MG63 (cell line): ENCODE results near the gene SORCS2. TPM values are rescaled to one million over a fixed set of nuclear protein-coding genes. Genes with fewer than 3 reads are reported as not detected.

Source experiments
- DNase-seq: peaks from one replicate; pipeline ENCODE4 v3.0.0-alpha.2; 2020
- H3K27me3 ChIP-seq: fragments of 250-450 bp; sonication (Bioruptor Pico); 2 replicates; pipeline ENCODE4 v1.5.1; 2020; ENCODE audit warnings: mild to moderate bottlenecking, moderate library complexity
- H3K36me3 ChIP-seq: fragments of 250-450 bp; sonication (Bioruptor Pico); 2 replicates; pipeline ENCODE4 v1.5.1; 2020; ENCODE audit warnings: mild to moderate bottlenecking, moderate library complexity
- H3K4me3 ChIP-seq: fragments of 250-450 bp; sonication (Bioruptor Pico); 2 replicates; pipeline ENCODE4 v1.5.1; 2020; ENCODE audit warnings: mild to moderate bottlenecking, moderate library complexity
- H3K9me3 ChIP-seq: fragments of 250-450 bp; sonication (Bioruptor Pico); 2 replicates; pipeline ENCODE4 v1.5.1; 2020; ENCODE audit warnings: mild to moderate bottlenecking, moderate library complexity
- total RNA-seq: library from RNA; depleted of rRNA; stranded (reverse); fragments of >200 nt; shearing (Covaris generic); gene quantifications from 2 replicates; pipeline ENCODE4 v1.2.3, GENCODE V29; 2014; ENCODE audit warnings: low replicate concordance

Gene SORCS2
- total RNA-seq, 1 experiment from 2014 or later, result 1.5 TPM

DNA sequence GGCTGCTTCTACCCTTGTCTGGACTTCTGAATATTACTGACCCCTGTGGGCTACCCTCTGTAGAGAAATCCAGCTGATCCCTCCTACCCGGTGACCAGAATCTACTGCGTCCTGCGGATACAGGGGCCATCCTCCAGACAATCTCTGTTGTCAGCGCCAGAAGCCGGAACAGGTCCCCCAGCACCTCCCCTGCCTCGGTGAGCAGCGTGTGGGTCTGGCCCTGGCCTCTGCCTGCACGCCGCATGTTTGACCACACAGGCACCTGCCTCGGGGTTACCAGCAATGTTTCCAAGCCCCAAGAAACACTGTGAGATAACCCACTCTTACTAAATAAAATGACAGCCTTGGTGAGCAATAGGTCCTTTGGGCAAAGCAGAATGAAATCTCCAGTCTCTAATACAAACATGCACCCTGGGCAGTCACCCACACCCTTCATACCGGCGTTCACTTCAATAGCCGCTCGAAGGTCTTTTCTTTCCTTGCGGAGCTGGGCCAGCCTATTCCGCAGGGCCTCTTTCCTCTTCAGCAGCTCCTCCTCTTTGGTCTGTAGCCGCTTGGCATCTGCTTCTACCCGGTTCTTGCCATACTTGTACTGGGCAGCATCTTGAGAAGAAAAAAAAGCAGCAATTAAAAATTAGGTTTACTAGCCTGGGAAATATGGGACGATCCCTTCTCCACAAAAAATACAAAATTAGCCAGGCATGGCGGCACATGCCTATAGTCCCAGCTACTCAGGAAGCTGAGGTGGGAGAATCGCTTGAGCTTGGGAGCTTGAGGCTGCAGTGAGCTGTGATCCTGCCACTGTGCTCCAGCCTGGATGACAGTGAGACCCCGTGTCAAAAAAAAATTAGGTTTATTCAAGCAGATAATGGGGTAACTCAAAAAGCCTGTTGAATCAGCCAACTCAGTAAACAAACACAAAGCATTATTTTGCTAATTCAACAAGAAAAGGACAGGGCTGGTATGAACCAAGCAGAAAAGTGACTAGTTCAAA is 582.3 kb downstream of the SORCS2 start:
- Histone ChIP-seq H3K9me3 (no peaks in the 10 kb centered on the region), H3K36me3 (peaks cover 18% of the 10 kb centered on the region), H3K4me3 (no peak overlapping the region), H3K27me3 (no peaks in the 10 kb centered on the region)
- no peak for DNase-seq

- DNase-seq, result no peak
- Histone ChIP-seq H3K27me3 (no peaks in the 10 kb centered on the region), H3K36me3 (peaks cover 18% of the 10 kb centered on the region), H3K9me3 (no peaks in the 10 kb centered on the region), H3K4me3 (no peak overlapping the region)
These were observed 583.1 kb downstream of the SORCS2 start for GRCh38 chr4:7775396-7775795.

GRCh38 chr4:7777017-7777710 is 584.8 kb downstream of the SORCS2 start:
- Histone ChIP-seq H3K9me3 (no peaks in the 10 kb centered on the region), H3K36me3 (peaks cover 27% of the 10 kb centered on the region)
- DNase-seq, result no peak

GRCh38 chr4:7777871-7778509 is 585.7 kb downstream of the SORCS2 start:
- H3K9me3 ChIP-seq, result no peaks in the 10 kb centered on the region
- no peak overlapping the region for H3K4me3 ChIP-seq
- no peaks in the 10 kb centered on the region for H3K27me3 ChIP-seq
- peaks cover 28% of the 10 kb centered on the region for H3K36me3 ChIP-seq
- no peak for DNase-seq

More at GRCh38 chr4:7777017-7777710, 584.8 kb downstream of the SORCS2 start:
- no peak overlapping the region for H3K4me3 ChIP-seq
- no peaks in the 10 kb centered on the region for H3K27me3 ChIP-seq

DNA sequence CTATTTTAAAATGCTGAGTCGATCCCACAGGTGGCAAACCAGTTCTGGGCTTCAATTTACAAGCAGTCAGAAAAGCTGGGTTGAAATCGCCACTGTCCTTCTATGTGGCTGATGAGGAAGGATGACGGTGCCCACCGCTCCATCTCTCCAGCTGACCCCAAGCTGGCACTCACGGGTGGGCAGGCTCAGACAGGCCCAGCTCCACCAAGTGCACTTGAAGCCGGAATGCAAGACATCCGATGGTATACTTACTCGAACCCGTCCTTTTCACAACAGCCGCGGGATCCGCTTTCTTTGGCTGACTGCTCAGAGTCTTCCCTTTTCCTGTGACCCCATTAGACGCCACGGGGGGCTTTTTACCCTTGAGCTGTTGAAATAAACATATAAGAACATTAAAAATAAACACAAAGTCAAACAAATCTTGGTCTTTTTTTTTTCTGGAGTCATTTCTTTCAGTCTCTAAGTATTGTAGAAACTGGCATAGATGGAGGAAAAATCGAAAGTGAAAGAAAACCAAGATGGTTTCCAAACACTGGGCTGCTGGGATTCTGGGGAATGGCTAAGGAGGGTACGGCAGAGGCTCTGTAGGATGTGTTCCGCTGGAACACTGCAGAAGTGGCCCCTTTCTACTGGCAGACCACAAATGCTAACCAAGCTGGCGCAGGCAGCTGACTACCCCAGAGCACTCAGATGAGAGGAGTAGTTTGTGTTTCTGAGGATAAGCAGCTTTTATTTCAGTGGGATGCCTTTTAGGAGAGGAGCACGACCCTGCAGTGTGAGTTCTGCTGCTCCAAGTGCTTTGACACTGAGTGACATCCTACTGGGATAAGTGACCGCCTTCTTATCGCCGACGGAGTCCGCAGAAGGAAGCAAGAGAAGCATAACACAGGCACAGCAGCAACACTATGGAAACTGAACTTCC is 586.4 kb downstream of the SORCS2 start:
- no peak overlapping the region for H3K4me3 ChIP-seq
- no peak for DNase-seq
- no peaks in the 10 kb centered on the region for H3K9me3 ChIP-seq
- H3K36me3 ChIP-seq, result peaks cover 28% of the 10 kb centered on the region
- no peaks in the 10 kb centered on the region for H3K27me3 ChIP-seq

GRCh38 chr4:7779432-7779768 is 587.1 kb downstream of the SORCS2 start:
- DNase-seq, result no peak
- Histone ChIP-seq H3K27me3 (no peaks in the 10 kb centered on the region), H3K9me3 (no peaks in the 10 kb centered on the region), H3K36me3 (peaks cover 31% of the 10 kb centered on the region), H3K4me3 (no peak overlapping the region)

DNA sequence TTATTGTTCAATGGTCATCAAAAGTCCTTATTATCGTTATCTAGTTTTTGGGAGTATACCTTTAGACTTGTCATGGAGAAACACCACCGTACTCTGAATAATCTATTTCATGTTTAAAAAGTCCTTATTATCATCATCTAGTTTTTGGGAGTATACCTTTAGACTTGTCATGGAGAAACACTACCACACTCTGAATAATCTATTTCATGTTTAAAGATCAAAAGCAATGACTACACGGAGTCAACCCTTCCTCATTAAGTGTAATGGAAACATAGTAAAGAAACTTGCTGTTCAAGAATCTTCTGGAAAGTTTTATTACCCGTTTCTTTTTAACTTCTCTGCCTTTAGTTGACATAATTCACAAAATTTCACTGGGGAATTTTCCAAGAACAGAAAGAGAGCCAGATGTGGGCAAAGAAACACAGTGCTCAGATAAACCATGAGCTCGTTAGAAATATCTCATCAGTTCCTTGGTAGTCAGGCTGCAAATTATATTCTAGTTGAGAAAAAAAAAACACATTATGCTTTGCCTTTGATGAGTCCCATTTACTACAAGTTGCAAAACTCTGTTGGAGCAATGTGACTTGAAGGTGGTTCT is 588.5 kb downstream of the SORCS2 start:
- no peaks in the 10 kb centered on the region for H3K27me3 ChIP-seq
- H3K36me3 ChIP-seq, result peaks cover 34% of the 10 kb centered on the region
- DNase-seq, result no peak
- no peak overlapping the region for H3K4me3 ChIP-seq
- no peaks in the 10 kb centered on the region for H3K9me3 ChIP-seq

- H3K36me3 ChIP-seq, result peaks cover 34% of the 10 kb centered on the region
- H3K4me3 ChIP-seq, result no peak overlapping the region
- DNase-seq, result no peak
These were observed 589.0 kb downstream of the SORCS2 start for GRCh38 chr4:7781366-7781765.

GRCh38 chr4:7781993-7782392 is 589.7 kb downstream of the SORCS2 start:
- Histone ChIP-seq H3K4me3 (no peak overlapping the region), H3K27me3 (no peaks in the 10 kb centered on the region), H3K36me3 (peaks cover 37% of the 10 kb centered on the region), H3K9me3 (no peaks in the 10 kb centered on the region)
- no peak for DNase-seq

More at GRCh38 chr4:7781366-7781765, 589.0 kb downstream of the SORCS2 start:
- no peaks in the 10 kb centered on the region for H3K27me3 ChIP-seq
- H3K9me3 ChIP-seq, result no peaks in the 10 kb centered on the region

GRCh38 chr4:7782783-7783182 is 590.4 kb downstream of the SORCS2 start:
- no peaks in the 10 kb centered on the region for H3K27me3 ChIP-seq
- no peaks in the 10 kb centered on the region for H3K9me3 ChIP-seq
- peaks cover 38% of the 10 kb centered on the region for H3K36me3 ChIP-seq
- no peak overlapping the region for H3K4me3 ChIP-seq
- DNase-seq, result no peak

DNA sequence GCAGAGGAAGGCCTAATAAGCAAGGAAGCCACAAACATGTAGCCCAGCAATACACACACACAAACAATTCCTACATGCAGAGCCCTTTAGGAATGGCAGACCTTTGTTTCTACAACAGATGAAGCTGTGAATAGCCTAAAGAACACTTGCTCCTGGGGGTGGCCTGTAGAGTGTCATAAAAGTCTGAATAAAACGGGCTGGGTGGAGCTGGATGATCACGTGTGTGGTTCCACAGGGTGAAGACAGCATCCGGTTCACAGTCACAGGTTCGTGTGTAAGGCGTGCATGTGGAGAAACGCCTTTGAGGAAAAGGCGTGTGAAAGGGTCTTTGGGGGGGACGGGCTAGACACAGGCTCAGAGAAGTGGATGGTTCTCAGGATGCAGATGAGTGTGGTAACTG is 591.2 kb downstream of the SORCS2 start:
- Histone ChIP-seq H3K4me3 (no peak overlapping the region), H3K27me3 (no peaks in the 10 kb centered on the region), H3K9me3 (no peaks in the 10 kb centered on the region), H3K36me3 (peaks cover 32% of the 10 kb centered on the region)
- DNase-seq, result no peak

GRCh38 chr4:7784131-7784870 is 592.0 kb downstream of the SORCS2 start:
- H3K4me3 ChIP-seq, result no peak overlapping the region
- H3K36me3 ChIP-seq, result peaks cover 30% of the 10 kb centered on the region
- no peak for DNase-seq
- H3K27me3 ChIP-seq, result no peaks in the 10 kb centered on the region
- no peaks in the 10 kb centered on the region for H3K9me3 ChIP-seq

- Histone ChIP-seq H3K9me3 (no peaks in the 10 kb centered on the region), H3K27me3 (no peaks in the 10 kb centered on the region), H3K4me3 (no peak overlapping the region), H3K36me3 (peaks cover 27% of the 10 kb centered on the region)
- peak; percentile 10 for DNase-seq
These were observed 592.7 kb downstream of the SORCS2 start for GRCh38 chr4:7785017-7785416.

DNA sequence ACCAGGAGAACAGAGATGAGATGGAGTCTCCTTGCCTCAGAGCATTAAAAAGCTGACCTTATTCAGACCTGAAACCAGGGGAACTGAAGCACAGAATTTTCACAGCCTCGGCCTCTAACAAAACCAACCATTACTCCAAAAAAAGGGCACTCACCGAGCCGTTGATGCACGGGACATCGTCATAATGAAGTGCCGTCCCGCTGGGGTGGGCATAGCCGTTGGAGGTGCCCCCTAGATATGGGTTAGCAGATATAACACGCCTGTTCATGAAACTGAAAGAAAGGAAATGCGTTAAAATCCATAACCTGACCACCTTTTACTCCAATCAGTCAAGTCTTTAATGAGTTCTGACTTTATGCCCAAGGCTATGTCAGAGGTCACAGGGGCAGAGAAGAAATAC is 593.7 kb downstream of the SORCS2 start:
- H3K36me3 ChIP-seq, result peaks cover 30% of the 10 kb centered on the region

DNA sequence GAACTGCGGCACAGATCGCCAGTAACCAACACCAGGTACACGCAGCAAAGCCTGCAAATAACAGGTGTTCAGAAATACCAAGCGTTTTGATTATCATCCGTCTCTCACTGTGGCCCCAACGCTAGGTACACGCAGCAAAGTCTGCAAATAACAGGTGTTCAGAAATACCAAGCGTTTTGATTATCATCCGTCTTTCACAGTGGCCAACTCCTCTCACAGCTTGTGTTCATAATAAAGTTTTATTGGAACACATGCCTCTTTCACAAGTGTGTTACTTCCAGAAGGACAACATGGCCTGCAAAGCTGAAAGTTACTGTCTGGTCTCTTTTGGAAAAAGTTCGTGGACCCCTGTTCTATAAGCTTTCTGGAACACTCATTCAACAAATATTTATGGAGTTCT is 594.2 kb downstream of the SORCS2 start:
- no peaks in the 10 kb centered on the region for H3K27me3 ChIP-seq
- no peaks in the 10 kb centered on the region for H3K9me3 ChIP-seq
- no peak overlapping the region for H3K4me3 ChIP-seq
- peaks cover 29% of the 10 kb centered on the region for H3K36me3 ChIP-seq
- no peak for DNase-seq

More for the DNA sequence above, 593.7 kb downstream of the SORCS2 start:
- DNase-seq, result no peak
- Histone ChIP-seq H3K9me3 (no peaks in the 10 kb centered on the region), H3K27me3 (no peaks in the 10 kb centered on the region), H3K4me3 (no peak overlapping the region)
